PC-3 (cell line): ENCODE measurements around the gene SLC27A4.

Experiments used
- EZH2phosphoT487 ChIP-seq: fragments of 300-600 bp; sonication (generic); IDR thresholded peaks from 2 replicates; pipeline ENCODE4 v1.6.1; 2018; ENCODE audit warnings: mild to moderate bottlenecking, antibody characterized with exemption, low read length, borderline replicate concordance
- TF ChIP-seq, protein P1 (sequence below): fragments of 300-600 bp; sonication (generic); conservative IDR thresholded peaks from 2 replicates; pipeline ENCODE4 v1.5.1; 2017; ENCODE audit warnings: antibody characterized with exemption, low read depth, mild to moderate bottlenecking, low read length

DNA sequence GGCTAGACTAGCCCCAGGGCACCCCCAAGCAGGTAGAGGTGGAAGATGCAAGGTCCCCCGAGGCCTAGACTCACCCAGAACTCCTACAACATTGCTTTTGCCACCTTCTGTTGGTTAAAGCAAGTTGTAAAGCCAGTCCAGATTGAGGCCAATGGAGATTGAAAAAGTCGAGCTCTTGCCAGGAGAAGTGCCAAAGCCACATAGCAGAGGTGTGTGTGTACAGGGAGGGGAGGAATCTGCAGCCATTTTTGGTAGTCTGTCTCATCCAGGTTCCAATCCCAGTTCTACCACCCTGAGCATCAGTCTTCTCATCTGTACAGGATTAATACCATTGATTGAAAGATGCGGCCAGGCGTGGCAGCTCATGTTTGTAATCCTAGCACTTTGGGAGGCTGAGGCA is 18.5 kb downstream of the SLC27A4 start:
- TF ChIP-seq, protein P1, sequence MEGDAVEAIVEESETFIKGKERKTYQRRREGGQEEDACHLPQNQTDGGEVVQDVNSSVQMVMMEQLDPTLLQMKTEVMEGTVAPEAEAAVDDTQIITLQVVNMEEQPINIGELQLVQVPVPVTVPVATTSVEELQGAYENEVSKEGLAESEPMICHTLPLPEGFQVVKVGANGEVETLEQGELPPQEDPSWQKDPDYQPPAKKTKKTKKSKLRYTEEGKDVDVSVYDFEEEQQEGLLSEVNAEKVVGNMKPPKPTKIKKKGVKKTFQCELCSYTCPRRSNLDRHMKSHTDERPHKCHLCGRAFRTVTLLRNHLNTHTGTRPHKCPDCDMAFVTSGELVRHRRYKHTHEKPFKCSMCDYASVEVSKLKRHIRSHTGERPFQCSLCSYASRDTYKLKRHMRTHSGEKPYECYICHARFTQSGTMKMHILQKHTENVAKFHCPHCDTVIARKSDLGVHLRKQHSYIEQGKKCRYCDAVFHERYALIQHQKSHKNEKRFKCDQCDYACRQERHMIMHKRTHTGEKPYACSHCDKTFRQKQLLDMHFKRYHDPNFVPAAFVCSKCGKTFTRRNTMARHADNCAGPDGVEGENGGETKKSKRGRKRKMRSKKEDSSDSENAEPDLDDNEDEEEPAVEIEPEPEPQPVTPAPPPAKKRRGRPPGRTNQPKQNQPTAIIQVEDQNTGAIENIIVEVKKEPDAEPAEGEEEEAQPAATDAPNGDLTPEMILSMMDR = no peak
- no peak for TF ChIP-seq EZH2phosphoT487
